VCaP (cell line): ENCODE results near the gene TCF7L1.

Experiments
- H3K27ac ChIP-seq: fragments of 450-650 bp; 2 replicates; pipeline ENCODE4 v1.5.1; 2017
- TF ChIP-seq, protein P1 (sequence below): fragments of 450-650 bp; conservative IDR thresholded peaks from 2 replicates; pipeline ENCODE4 v1.5.1; 2017; ENCODE audit warnings: mild to moderate bottlenecking, moderate library complexity

The TCF7L1 gene

DNA sequence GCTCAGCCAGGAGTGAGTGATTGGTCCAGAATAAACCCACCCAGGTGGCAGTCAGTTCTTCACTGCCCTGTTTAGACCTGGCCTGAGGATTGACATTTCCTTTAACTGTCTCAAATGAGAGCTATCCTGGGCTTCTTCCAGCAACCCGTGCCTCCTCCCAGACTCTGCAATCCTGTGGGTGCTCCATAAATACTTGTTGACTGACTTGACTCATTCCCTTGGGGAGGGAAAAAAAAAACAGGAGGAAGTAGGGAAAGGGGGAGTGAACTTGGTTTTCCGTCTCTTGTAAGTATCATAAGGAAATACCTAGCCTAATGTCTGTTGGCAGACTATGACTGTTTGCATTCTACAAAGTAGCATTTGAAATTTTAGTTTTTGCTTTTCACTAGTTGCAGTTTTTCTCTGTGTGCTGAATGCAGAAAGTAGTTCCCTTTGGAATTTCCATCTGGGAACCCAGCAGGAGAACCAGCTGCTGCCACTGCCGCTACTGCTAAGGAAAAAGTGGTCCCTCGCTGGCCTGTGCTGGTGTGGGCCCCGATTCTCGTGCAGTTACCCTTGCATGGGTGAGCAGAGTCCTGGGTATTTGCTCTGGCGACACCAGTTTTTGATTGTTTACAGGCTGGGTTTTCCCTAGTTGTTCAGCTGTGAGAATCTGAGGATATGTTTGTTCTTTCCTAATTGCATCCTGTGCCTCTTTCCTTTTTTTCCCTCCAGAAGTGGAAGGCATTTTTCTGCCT, 115.7 kb downstream of the TCF7L1 start:
- TF ChIP-seq, protein P1, sequence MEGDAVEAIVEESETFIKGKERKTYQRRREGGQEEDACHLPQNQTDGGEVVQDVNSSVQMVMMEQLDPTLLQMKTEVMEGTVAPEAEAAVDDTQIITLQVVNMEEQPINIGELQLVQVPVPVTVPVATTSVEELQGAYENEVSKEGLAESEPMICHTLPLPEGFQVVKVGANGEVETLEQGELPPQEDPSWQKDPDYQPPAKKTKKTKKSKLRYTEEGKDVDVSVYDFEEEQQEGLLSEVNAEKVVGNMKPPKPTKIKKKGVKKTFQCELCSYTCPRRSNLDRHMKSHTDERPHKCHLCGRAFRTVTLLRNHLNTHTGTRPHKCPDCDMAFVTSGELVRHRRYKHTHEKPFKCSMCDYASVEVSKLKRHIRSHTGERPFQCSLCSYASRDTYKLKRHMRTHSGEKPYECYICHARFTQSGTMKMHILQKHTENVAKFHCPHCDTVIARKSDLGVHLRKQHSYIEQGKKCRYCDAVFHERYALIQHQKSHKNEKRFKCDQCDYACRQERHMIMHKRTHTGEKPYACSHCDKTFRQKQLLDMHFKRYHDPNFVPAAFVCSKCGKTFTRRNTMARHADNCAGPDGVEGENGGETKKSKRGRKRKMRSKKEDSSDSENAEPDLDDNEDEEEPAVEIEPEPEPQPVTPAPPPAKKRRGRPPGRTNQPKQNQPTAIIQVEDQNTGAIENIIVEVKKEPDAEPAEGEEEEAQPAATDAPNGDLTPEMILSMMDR, result no peak
- H3K27ac ChIP-seq, result peak overlapping the region; percentile 72

DNA sequence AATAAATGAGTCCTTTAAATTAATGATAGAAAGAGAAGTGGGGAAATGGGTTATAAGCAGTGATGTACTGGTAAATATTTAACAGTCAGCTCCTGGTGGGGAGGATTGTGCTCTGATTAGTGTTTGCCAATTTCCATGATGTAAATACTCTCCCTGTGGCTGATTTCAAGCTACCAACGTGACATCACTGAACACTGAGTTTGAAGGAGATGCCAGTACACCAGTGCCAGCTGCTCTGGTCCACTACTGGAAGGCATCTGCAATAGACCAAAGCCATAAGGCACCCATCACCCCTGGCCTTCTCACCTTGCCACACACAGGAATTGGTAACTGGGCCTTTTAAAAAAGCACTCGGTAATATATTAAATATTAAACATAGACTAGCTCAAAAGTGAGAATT, 116.9 kb downstream of the TCF7L1 start:
- peak overlapping the region; percentile 72 for H3K27ac ChIP-seq
- TF ChIP-seq, protein P1, result no peak

DNA sequence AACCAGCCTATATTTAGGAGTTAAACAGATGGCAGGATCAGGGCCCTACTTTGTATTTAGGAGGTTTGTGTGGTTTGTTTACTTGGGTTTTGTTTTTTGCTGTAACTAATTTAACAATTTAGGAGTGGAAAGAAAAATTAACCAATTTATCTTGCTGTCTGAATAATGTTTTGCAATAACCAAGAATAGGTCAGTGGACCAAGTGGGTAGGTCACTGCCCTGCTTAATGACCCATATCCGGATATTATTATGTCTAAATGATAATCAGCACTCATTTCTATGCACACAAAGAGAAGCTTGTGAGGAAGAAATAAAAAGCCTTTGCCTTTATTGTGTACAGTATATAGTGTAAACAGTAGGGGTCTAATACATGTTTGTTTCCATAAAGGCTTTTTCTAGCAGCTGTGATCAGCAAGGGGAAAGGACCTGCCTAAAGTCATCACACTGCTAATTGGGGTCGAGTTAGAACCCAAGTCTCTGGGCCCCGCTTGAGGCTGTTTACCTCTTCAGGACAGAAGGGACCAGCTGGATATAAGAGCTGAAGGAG, 118.0 kb downstream of the TCF7L1 start:
- TF ChIP-seq, protein P1, result no peak
- no peak overlapping the region; the same call in 1 of the 2 replicates for H3K27ac ChIP-seq

DNA sequence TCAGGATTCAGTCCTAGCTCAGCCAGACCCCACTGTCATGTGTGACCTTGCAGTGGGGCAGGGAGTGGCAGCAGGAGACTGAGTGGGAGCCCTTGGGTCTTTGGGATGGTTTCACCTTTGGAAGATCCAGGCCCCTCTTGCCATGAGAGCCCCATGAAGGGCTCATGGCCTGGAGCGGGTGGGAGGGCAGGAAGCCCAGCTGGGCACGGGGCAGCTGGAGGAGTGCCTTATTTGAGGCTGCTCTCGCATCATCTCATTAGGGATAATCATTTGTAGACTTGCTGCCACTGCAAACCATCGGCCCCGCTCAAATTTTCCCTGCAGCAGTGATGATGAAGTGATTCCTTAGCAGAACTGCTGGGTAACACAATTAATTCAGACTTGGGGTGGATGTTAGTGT, 120.7 kb downstream of the TCF7L1 start:
- TF ChIP-seq, protein P1, result no peak
- H3K27ac ChIP-seq, result no peak overlapping the region

DNA sequence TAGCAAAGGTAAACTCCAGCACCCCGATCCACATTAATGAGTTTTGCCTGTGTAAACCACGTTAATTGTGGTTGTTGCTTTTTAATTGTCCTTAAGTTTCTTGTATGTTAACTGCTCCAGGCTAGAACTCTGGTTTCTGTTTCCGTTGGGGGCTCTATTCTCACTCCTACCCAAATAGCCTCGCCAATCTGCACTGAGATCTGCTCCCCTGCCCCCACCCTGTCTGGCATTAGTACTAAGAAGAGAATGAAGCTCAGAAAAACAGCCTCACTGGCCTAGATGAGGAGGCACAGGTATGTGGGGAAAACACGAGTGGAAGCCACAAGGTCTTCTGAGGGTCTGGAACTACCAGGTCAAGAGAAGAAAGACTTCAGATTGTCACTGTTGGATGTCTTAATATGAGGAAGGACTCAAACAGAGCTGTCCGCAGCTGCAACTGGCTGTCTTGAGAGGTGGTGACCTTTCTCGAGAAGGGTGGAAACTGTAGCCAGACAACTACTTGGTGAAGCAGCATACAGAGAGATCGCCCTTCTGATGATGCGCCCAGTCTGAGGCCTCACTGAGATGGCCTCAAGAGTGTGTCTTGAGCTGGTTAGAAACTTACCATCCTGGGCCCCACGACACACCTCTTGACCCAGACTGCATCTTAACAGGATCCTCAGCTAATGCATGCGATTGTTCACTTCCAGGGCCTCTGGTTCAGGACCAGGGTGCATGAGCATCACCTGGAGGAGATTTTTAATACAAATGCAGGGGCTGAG, 121.5 kb downstream of the TCF7L1 start:
- no peak overlapping the region for H3K27ac ChIP-seq
- TF ChIP-seq, protein P1, result no peak

DNA sequence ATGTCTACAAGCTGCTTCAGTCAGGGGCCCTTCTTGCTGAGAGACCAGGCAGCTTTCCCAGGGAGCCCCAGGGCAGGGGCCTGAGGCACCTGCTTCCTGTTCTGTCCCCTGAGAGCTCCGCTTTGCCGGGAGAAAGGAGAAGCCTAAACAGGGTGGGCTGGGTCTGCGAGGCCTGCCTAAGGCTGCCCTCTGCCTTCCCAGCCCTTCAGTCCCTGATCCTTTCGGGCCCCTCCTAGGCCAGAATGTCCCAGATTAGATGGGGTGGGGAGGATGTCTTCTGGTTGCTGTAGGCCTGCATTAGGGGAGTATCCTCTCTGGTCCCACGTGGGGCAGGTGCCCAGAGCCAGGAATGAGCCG, 122.2 kb downstream of the TCF7L1 start:
- no peak overlapping the region for H3K27ac ChIP-seq
- TF ChIP-seq, protein P1, result no peak

DNA sequence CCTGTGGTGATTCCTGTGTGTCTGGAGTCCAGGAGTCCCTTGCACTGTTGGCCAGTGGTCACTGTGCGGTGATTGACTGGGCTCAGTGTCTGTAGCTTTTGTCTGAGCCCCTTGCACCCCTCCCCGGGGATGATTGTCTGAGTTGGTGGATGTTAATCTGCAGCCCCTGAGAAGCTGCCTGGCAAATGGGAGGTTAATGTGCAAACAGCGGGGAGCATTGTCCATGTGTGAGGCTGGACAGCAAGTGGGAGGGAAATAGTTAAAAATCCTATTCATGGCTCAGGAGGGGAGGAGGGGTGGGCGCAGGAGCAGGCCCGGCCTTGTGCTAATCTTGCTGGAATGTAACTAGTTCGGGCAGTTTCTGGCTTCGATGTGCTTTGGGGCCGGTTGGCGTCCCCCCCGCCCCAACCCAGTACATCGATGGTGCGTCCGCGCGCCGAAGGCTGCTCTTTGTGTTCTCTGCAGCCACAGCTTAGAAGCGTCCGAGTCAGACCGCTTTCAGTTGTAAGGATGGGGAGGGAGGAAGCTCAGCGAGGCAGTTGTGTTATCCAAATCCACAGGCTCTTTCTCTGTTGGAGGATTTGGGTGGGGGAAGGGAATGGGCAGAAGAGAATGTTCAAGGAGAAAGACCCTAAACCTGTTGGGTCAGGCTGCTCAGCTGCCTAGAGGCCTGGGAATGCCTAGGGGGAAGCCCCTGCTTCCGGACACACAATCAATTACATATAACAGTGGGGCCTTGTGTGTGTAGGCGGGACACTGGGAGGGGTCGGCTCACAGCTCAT, 122.8 kb downstream of the TCF7L1 start:
- no peak overlapping the region for H3K27ac ChIP-seq

More for the DNA sequence above, 122.8 kb downstream of the TCF7L1 start:
- TF ChIP-seq, protein P1, result no peak
